SK-N-SH treated with all-trans-retinoic acid at 6 μM for 48 hours (cell line): ENCODE measurements around the gene DPF3.

Experiments
- ATAC-seq: fragments of 200-7000 bp; cut with Tn5 transposase; 3 replicates; pipeline ENCODE4 v1.9.1; 2020; ENCODE audit warnings: mild to moderate bottlenecking, moderate library complexity
- ARNTL ChIP-seq: fragments of 450-650 bp; formaldehyde crosslinking; IDR thresholded peaks from 2 replicates; pipeline ENCODE4 v1.5.0; 2020; ENCODE audit warnings: low read depth, mild to moderate bottlenecking, moderate library complexity, borderline replicate concordance
- BACH2 ChIP-seq: fragments of 250-450 bp; sonication (Bioruptor Pico); IDR thresholded peaks from 2 replicates; pipeline ENCODE4 v1.9.0; 2021; ENCODE audit warnings: mild to moderate bottlenecking, borderline replicate concordance
- CREB5 ChIP-seq: fragments of 250-450 bp; sonication (Bioruptor Pico); IDR thresholded peaks from 2 replicates; pipeline ENCODE4 v1.5.1; 2020; ENCODE audit warnings: low read depth, mild to moderate bottlenecking, moderate library complexity
- CSDC2 ChIP-seq: fragments of 250-450 bp; sonication (Bioruptor Pico); IDR thresholded peaks from 2 replicates; pipeline ENCODE4 v1.5.0; 2020; ENCODE audit warnings: mild to moderate bottlenecking, moderate library complexity
- CSRNP3 ChIP-seq: fragments of 250-450 bp; sonication (Bioruptor Pico); IDR thresholded peaks from 2 replicates; pipeline ENCODE4 v1.5.1; 2021; ENCODE audit warnings: mild to moderate bottlenecking, moderate library complexity
- GLIS3 ChIP-seq: fragments of 250-450 bp; sonication (Bioruptor Pico); IDR thresholded peaks from 2 replicates; pipeline ENCODE4 v1.5.0; 2020; ENCODE audit warnings: mild to moderate bottlenecking, moderate library complexity
- ISL1 ChIP-seq: fragments of 250-450 bp; sonication (Bioruptor Pico); IDR thresholded peaks from 2 replicates; pipeline ENCODE4 v2.1.2; 2022; ENCODE audit warnings: mild to moderate bottlenecking, moderate library complexity
- PATZ1 ChIP-seq: fragments of 250-450 bp; sonication (Bioruptor Pico); IDR thresholded peaks from 2 replicates; pipeline ENCODE4 v1.8.0; 2020; ENCODE audit warnings: mild to moderate bottlenecking, moderate library complexity, borderline replicate concordance
- POU6F1 ChIP-seq: fragments of 250-450 bp; sonication (Bioruptor Pico); IDR thresholded peaks from 2 replicates; pipeline ENCODE4 v1.8.0; 2021; ENCODE audit warnings: low read depth, mild to moderate bottlenecking, moderate library complexity, borderline replicate concordance
- PPARA ChIP-seq: fragments of 250-450 bp; sonication (Bioruptor Pico); IDR thresholded peaks from 2 replicates; pipeline ENCODE4 v1.5.0; 2020; ENCODE audit warnings: mild to moderate bottlenecking, borderline replicate concordance
- RARB ChIP-seq: fragments of 250-450 bp; sonication (Bioruptor Pico); IDR thresholded peaks from 2 replicates; pipeline ENCODE4 v1.8.0; 2021; ENCODE audit warnings: mild to moderate bottlenecking, moderate library complexity
- SNAI2 ChIP-seq: fragments of 250-450 bp; sonication (Bioruptor Pico); IDR thresholded peaks from 2 replicates; pipeline ENCODE4 v1.5.0; 2020; ENCODE audit warnings: mild to moderate bottlenecking, moderate library complexity
- TCF4 ChIP-seq: fragments of 250-450 bp; sonication (Bioruptor Pico); IDR thresholded peaks from 2 replicates; pipeline ENCODE4 v1.8.0; 2021; ENCODE audit warnings: mild to moderate bottlenecking, moderate library complexity, borderline replicate concordance
- TOX ChIP-seq: fragments of 250-450 bp; sonication (Bioruptor Pico); IDR thresholded peaks from 2 replicates; pipeline ENCODE4 v1.8.0; 2021; ENCODE audit warnings: mild to moderate bottlenecking, moderate library complexity, borderline replicate concordance
- TSHZ2 ChIP-seq: fragments of 250-450 bp; sonication (Bioruptor Pico); IDR thresholded peaks from 2 replicates; pipeline ENCODE4 v1.5.0; 2020; ENCODE audit warnings: mild to moderate bottlenecking, moderate library complexity
- ZC3H10 ChIP-seq: fragments of 250-450 bp; sonication (Bioruptor Pico); IDR thresholded peaks from 2 replicates; pipeline ENCODE4 v1.5.1; 2021; ENCODE audit warnings: mild to moderate bottlenecking, moderate library complexity
- ZFP30 ChIP-seq: fragments of 450-650 bp; formaldehyde crosslinking; IDR thresholded peaks from 2 replicates; pipeline ENCODE4 v1.5.0; 2022; ENCODE audit warnings: mild to moderate bottlenecking, moderate library complexity
- ZNF565 ChIP-seq: fragments of 450-650 bp; formaldehyde crosslinking; conservative IDR thresholded peaks from 2 replicates; pipeline ENCODE4 v1.5.0; 2020; ENCODE audit warnings: low read depth, mild to moderate bottlenecking, moderate library complexity
- ZNF70 ChIP-seq: fragments of 450-650 bp; formaldehyde crosslinking; IDR thresholded peaks from 2 replicates; pipeline ENCODE4 v1.5.0; 2020; ENCODE audit warnings: mild to moderate bottlenecking, moderate library complexity
- ZNF8 ChIP-seq: fragments of 450-650 bp; formaldehyde crosslinking; IDR thresholded peaks from 2 replicates; pipeline ENCODE4 v1.5.0; 2020; ENCODE audit warnings: mild to moderate bottlenecking, moderate library complexity

The DPF3 gene

GRCh38 chr14:72613231-72613974 lies 280.5 kb downstream of the DPF3 start (continued):
- TF ChIP-seq TOX (CRISPR knock-in tag) = no peak
- no peak for TF ChIP-seq ISL1 (CRISPR knock-in tag)
- no peak for TF ChIP-seq PATZ1 (CRISPR knock-in tag)
- no peak for TF ChIP-seq CREB5 (CRISPR knock-in tag)
- TF ChIP-seq ZNF565 (CRISPR knock-in tag) = no peak

- TF ChIP-seq CSRNP3 (no peak), SNAI2 (CRISPR knock-in tag) (no peak), ZNF8 (CRISPR knock-in tag) (no peak), BACH2 (CRISPR knock-in tag) (no peak), POU6F1 (CRISPR knock-in tag) (no peak), ZFP30 (CRISPR knock-in tag) (no peak), CSDC2 (no peak), TOX (CRISPR knock-in tag) (no peak)
- no peak for ATAC-seq
These were observed 281.9 kb downstream of the DPF3 start for GRCh38 chr14:72612041-72612440.

GRCh38 chr14:72611506-72611905 lies 282.4 kb downstream of the DPF3 start:
- no peak for ATAC-seq

More at GRCh38 chr14:72611506-72611905, 282.4 kb downstream of the DPF3 start:
- TF ChIP-seq ZNF70 = no peak
- TF ChIP-seq ZNF8 (CRISPR knock-in tag) = no peak
- no peak for TF ChIP-seq CSRNP3
- no peak for TF ChIP-seq ZNF565 (CRISPR knock-in tag)
- no peak for TF ChIP-seq TOX (CRISPR knock-in tag)
- TF ChIP-seq RARB (CRISPR knock-in tag) = no peak
- no peak for TF ChIP-seq TCF4 (CRISPR knock-in tag)
- TF ChIP-seq ZC3H10 = no peak
- no peak for TF ChIP-seq CSDC2
- no peak for TF ChIP-seq TSHZ2
- TF ChIP-seq ZFP30 (CRISPR knock-in tag) = no peak
- no peak for TF ChIP-seq PPARA (CRISPR knock-in tag)
- TF ChIP-seq ARNTL (CRISPR knock-in tag) = no peak
- TF ChIP-seq GLIS3 = no peak
- TF ChIP-seq SNAI2 (CRISPR knock-in tag) = no peak
- no peak for TF ChIP-seq BACH2 (CRISPR knock-in tag)
- TF ChIP-seq POU6F1 (CRISPR knock-in tag) = no peak
- no peak for TF ChIP-seq PATZ1 (CRISPR knock-in tag)
